GM12878 (cell line): ENCODE results near the gene ASIC1. TPM values are rescaled to one million over a fixed set of nuclear protein-coding genes. Genes with fewer than 3 reads are reported as not detected.

Experiments
- ATAC-seq: fragments of 200-7000 bp; cut with Tn5 transposase; 3 replicates; pipeline ENCODE4 v1.9.1; 2020; ENCODE audit warnings: mild to moderate bottlenecking, moderate library complexity
- BruUV-seq: library from RNA; stranded (reverse); fragments of 400-500 nt; replicated peaks from 2 replicates; lab custom pipeline; 2021; lab: Mats Ljungman, UMichigan
- CTCF ChIA-PET: fragments of 300-600 bp; sonication (Branson Sonifier 250); formaldehyde crosslinking; extraction: SDS; loops from one replicate; lab custom pipeline; 2021; ENCODE audit warnings: inconsistent platforms; lab: Yijun Ruan, JAX
- POLR2A ChIA-PET: fragments of 350-600 bp; formaldehyde crosslinking; extraction: SDS; loops from one replicate; lab custom pipeline; 2021; ENCODE audit warnings: inconsistent platforms; lab: Charles Lee
- RAD21 ChIA-PET: fragments of 300-600 bp; sonication (Branson Sonifier 250); formaldehyde crosslinking; loops from one replicate; lab custom pipeline; 2023; ENCODE audit warnings: antibody characterized with exemption; ENCODE audit not compliant: unreplicated experiment; lab: Charles Lee
- SMC1A ChIA-PET: fragments of 300-600 bp; sonication (Branson Sonifier 250); formaldehyde crosslinking; loops from one replicate; lab custom pipeline; 2023; ENCODE audit not compliant: unreplicated experiment, uncharacterized antibody; lab: Charles Lee
- DNase-seq: peaks from one replicate; pipeline ENCODE4 v3.0.0-alpha.2; 2011; ENCODE audit warnings: low read depth, low spot score
- FAIRE-seq: peaks from 3 replicates; lab custom pipeline; 2011; peaks lifted over from hg19 to GRCh38; lab: Jason Lieb, UNC
- H2AFZ ChIP-seq: 2 replicates; pipeline ENCODE4 v1.6.0; 2011; ENCODE audit warnings: low read depth, low read length, control low read depth; ENCODE audit not compliant: control insufficient read depth
- H3K27ac ChIP-seq: 2 replicates; pipeline ENCODE4 v1.5.1; 2011; ENCODE audit warnings: control low read depth; ENCODE audit not compliant: control insufficient read depth, insufficient read depth
- H3K27me3 ChIP-seq, 2 experiments: replicated peaks in 1 of 2; 2 replicates each; pipeline versions ENCODE4 v1.6.0 to v1.6.1; 2011; ENCODE audit warnings: low read length in 1 of 2; ENCODE audit not compliant: control insufficient read depth in 2 of 2, insufficient read depth in 2 of 2
- H3K36me3 ChIP-seq, 2 experiments: 2 replicates each; pipeline ENCODE4 v1.5.1; 2011; ENCODE audit warnings: low read length in 1 of 2; ENCODE audit not compliant: control insufficient read depth in 2 of 2, insufficient read depth in 2 of 2
- H3K4me1 ChIP-seq: 2 replicates; pipeline ENCODE4 v1.6.1; 2011; ENCODE audit warnings: mild to moderate bottlenecking, low read length, moderate library complexity, mixed read lengths; ENCODE audit not compliant: control insufficient read depth, insufficient read depth
- H3K4me2 ChIP-seq: 2 replicates; pipeline ENCODE4 v1.6.0; 2011; ENCODE audit warnings: control low read depth; ENCODE audit not compliant: control insufficient read depth, insufficient read depth
- H3K4me3 ChIP-seq: fragments of 200-600 bp; sonication (generic); 2 replicates; pipeline ENCODE4 v1.5.1; 2016
- H3K79me2 ChIP-seq: 2 replicates; pipeline ENCODE4 v1.6.0; 2011; ENCODE audit warnings: low read length; ENCODE audit not compliant: control insufficient read depth, insufficient read depth
- H3K9ac ChIP-seq: 2 replicates; pipeline ENCODE4 v1.8.0; 2011; ENCODE audit warnings: low read length, control low read depth, mixed read lengths; ENCODE audit not compliant: control insufficient read depth, insufficient read depth
- H3K9me3 ChIP-seq: replicated peaks from 3 replicates; pipeline ENCODE4 v1.5.1; 2011; ENCODE audit warnings: mild to moderate bottlenecking, low read length; ENCODE audit not compliant: control insufficient read depth, insufficient read depth
- H4K20me1 ChIP-seq: 2 replicates; pipeline ENCODE4 v1.6.0; 2011; ENCODE audit not compliant: control insufficient read depth, insufficient read depth
- HCFC1 ChIP-seq: fragments of 150-350 bp; IDR thresholded peaks from 2 replicates; pipeline ENCODE4 v1.6.1; 2014; ENCODE audit warnings: low read length
- NFIC ChIP-seq: IDR thresholded peaks from 2 replicates; pipeline ENCODE4 v1.6.1; 2012; ENCODE audit warnings: low read depth, mild to moderate bottlenecking, inconsistent platforms, low read length, moderate library complexity
- NR2C1 ChIP-seq: fragments of 450-650 bp; IDR thresholded peaks from 2 replicates; pipeline ENCODE4 v1.6.1; 2017; ENCODE audit warnings: antibody characterized with exemption, mild to moderate bottlenecking, moderate library complexity
- POLR2A ChIP-seq: IDR thresholded peaks from 2 replicates; pipeline ENCODE4 v1.6.1; 2011; ENCODE audit warnings: low read depth, mild to moderate bottlenecking, low read length
- SMC3 ChIP-seq: IDR thresholded peaks from 2 replicates; pipeline ENCODE4 v1.6.1; 2011; ENCODE audit warnings: low read length, improper control_type of control experiment, borderline replicate concordance
- ZBED1 ChIP-seq: IDR thresholded peaks from 2 replicates; pipeline ENCODE4 v1.6.1; 2016; ENCODE audit warnings: borderline replicate concordance
- ZNF217 ChIP-seq: fragments of 450-650 bp; IDR thresholded peaks from 2 replicates; pipeline ENCODE4 v1.6.1; 2017; ENCODE audit warnings: antibody characterized with exemption, mild to moderate bottlenecking
- ZNF24 ChIP-seq: fragments of 450-650 bp; IDR thresholded peaks from 2 replicates; pipeline ENCODE4 v1.6.1; 2017; ENCODE audit warnings: antibody characterized with exemption, mild to moderate bottlenecking
- WGBS: methylation state at CpG from one replicate; pipeline ENCODE4 v1.1.6; 2016; ENCODE audit warnings: low lambda C conversion rate; ENCODE audit not compliant: insufficient replicate concordance, insufficient coverage; ENCODE audit errors: missing lambda C conversion rate; 5-methylcytosine and 5-hydroxymethylcytosine counted together
- in situ Hi-C: fragments of 300-500 bp; cut with MboI; formaldehyde crosslinking; loops from 9 replicates; pipeline ENCODE4 v1.14.3; 2018; ENCODE audit warnings: mixed read lengths
- intact Hi-C: fragments of 100-400 bp; cut with micrococcal nuclease; formaldehyde crosslinking; loops from one replicate; pipeline ENCODE4 v1.14.2; 2022; ENCODE audit not compliant: unreplicated experiment
- polyA plus RNA-seq, 11 experiments: library from polyadenylated mRNA; depleted of rRNA in 4 of 11; unstranded in 6 of 11; stranded (reverse) in 5 of 11; fragments of >200 nt; fragmentation: Nextera tagmentation in 4 of 11; fragmentation: Illumina TruSeq in 1 of 11; extraction: Ambion mirVana in 4 of 11; extraction: Trizol in 1 of 11; gene quantifications; 1 replicate in 1 of 11; 2 replicates in 10 of 11; pipeline versions ENCODE4 v1.2.1 to v1.2.3, GENCODE V29; 2011 to 2016; ENCODE audit warnings: inconsistent platforms in 2 of 11, missing spikeins in 2 of 11, low read depth in 1 of 11
- total RNA-seq, 4 experiments: library from RNA; depleted of rRNA in 3 of 4; stranded (reverse); fragments of >200 nt in 3 of 4; fragmentation: Illumina TruSeq in 1 of 4; extraction: Trizol in 1 of 4; gene quantifications; 2 replicates each; pipeline versions ENCODE4 v1.2.1 to v1.2.3, GENCODE V29; 2013 to 2021
- TF ChIP-seq, protein P1 (sequence below): IDR thresholded peaks from 2 replicates; pipeline ENCODE4 v1.6.1; 2011; ENCODE audit warnings: borderline replicate concordance, low read depth, mild to moderate bottlenecking, moderate library complexity, low read length; ENCODE audit not compliant: insufficient read depth, poor library complexity, severe bottlenecking

Gene ASIC1
- total and polyA plus RNA-seq, 10 of the 15 experiments (the other 5 are each of a cell fraction or from before 2014, with no cell fraction given): 0.02 to 0.28 (median 0.21) TPM; not detected in 4

DNA sequence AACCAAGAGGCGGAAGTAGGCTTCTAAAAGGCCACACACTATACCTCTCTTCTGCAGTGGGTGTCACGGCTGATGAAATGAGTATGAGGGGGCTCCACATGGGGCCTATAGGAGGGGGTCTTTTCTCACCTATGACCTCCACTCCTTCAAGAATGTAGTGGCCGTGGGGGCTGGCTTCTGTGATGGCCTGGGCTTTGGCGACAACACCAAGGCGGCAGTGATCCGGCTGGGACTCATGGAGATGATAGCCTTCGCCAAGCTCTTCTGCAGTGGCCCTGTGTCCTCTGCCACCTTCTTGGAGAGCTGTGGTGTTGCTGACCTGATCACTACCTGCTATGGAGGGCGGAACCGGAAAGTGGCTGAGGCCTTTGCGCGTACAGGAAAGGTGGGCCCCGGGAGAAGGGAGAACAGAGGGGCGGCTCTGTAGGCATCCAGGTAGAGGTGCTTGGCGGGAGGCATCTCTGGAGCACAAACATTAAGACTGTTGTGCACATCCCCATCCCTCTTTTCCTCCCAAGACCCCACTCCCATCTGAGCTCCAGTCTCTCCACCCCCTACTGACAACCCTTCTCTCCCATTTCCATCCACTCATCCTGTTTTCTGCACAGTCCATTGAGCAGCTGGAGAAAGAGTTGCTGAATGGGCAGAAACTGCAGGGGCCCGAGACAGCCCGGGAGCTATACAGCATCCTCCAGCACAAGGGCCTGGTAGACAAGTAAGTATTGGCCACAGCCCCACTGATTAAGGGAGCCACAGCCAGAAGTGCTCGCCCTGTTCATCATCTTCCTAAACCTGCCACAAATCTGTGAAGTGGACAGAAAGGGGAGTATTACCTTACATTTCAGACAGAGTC is 50.2 kb downstream of the ASIC1 start:
- Histone ChIP-seq H3K79me2 (peaks cover 7% of the 10 kb centered on the region), H3K27me3 (no peaks in the 10 kb centered on the region), H3K4me2 (no peak overlapping the region), H2AFZ (no peak overlapping the region), H3K4me1 (peaks cover 18% of the 10 kb centered on the region), H4K20me1 (no peaks in the 10 kb centered on the region), H3K36me3 (no peaks in the 10 kb centered on the region), H3K4me3 (no peak overlapping the region), H3K9me3 (no peaks in the 10 kb centered on the region), H3K27ac (no peak overlapping the region), H3K9ac (no peak overlapping the region)
- POLR2A ChIA-PET: no interaction called here
- BruUV-seq: no TSS peak
- SMC1A ChIA-PET: interaction anchor here (0.5 to 1.8 kb wide), 4 partner anchors 18 to 512 kb away, joined by 3 to 9 read pairs (median 4); partner anchors contain the start of gene LARP4
- FAIRE-seq: no peak
- intact Hi-C loops: no loop called here
- WGBS: 90% methylated on average over 17 of the region's 17 CpGs
- no peak for TF ChIP-seq ZBED1
- TF ChIP-seq ZNF24: no peak
- no peak for TF ChIP-seq NFIC
- ATAC-seq: no peak
- in situ Hi-C loops: no loop called here
- RAD21 ChIA-PET: interaction anchor here (1.5 kb wide), 1 partner anchor 207 kb away, joined by 3 read pairs; no protein-coding TSS in a partner anchor
- CTCF ChIA-PET: interaction anchor here (0.8 to 13.0 kb wide), 6 partner anchors 11 to 61 kb away, joined by 3 to 257 read pairs (median 6); partner anchors contain the start of genes CERS5 and SMARCD1
- DNase-seq: no peak

DNA sequence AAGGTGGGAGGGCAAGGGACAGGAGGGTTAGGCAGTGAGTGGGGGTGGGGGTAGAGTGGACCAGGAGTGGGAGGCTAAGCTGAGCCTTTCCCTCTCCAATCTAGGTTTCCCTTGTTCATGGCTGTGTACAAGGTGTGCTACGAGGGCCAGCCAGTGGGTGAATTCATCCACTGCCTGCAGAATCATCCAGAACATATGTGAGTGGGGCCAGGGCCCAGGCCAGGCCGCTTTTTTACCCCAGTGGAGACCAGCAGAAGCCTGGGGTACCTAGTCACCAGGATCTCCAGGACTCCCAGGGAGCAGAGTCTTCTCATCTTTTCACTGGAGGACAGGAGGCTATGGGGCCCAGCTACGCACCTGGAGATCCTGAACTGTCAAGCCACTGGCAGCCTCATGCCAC is 51.9 kb downstream of the ASIC1 start:
- CTCF ChIA-PET: interaction anchor here (0.6 to 13.0 kb wide), 17 partner anchors 12 to 306 kb away, joined by 3 to 257 read pairs (median 19); partner anchors contain the start of genes CERS5, RACGAP1 and SMARCD1

More for the DNA sequence above, 51.9 kb downstream of the ASIC1 start:
- Histone ChIP-seq H3K4me2 (no peak overlapping the region; the same call in 1 of the 2 replicates), H3K9ac (no peak overlapping the region), H4K20me1 (no peaks in the 10 kb centered on the region), H3K27ac (no peak overlapping the region), H3K79me2 (peaks cover 19% of the 10 kb centered on the region), H3K27me3 (no peaks in the 10 kb centered on the region), H3K9me3 (no peaks in the 10 kb centered on the region), H3K4me1 (peaks cover 20% of the 10 kb centered on the region), H3K4me3 (no peak overlapping the region), H2AFZ (no peak overlapping the region), H3K36me3 (no peaks in the 10 kb centered on the region; a peak in 1 of 4 replicates)
- BruUV-seq: no TSS peak
- ChIA-PET POLR2A (interaction anchor here (0.6 to 5.0 kb wide), 5 partner anchors 22 to 112 kb away, joined by 3 to 72 read pairs (median 23); partner anchors contain the start of genes CERS5 and SMARCD1), SMC1A (interaction anchor here (1.0 to 4.8 kb wide), 14 partner anchors 8 to 358 kb away, joined by 3 to 36 read pairs (median 9); partner anchors contain the start of gene CERS5), RAD21 (interaction anchor here (0.6 to 4.3 kb wide), 7 partner anchors 9 to 270 kb away, joined by 3 to 66 read pairs (median 5); partner anchors contain the start of gene SMARCD1)
- intact Hi-C loops: no loop called here
- no peak for FAIRE-seq
- in situ Hi-C loops: no loop called here
- no peak for TF ChIP-seq NR2C1
- no peak for TF ChIP-seq POLR2A
- no peak for TF ChIP-seq ZNF217
- TF ChIP-seq SMC3: no peak
- TF ChIP-seq, protein P1, sequence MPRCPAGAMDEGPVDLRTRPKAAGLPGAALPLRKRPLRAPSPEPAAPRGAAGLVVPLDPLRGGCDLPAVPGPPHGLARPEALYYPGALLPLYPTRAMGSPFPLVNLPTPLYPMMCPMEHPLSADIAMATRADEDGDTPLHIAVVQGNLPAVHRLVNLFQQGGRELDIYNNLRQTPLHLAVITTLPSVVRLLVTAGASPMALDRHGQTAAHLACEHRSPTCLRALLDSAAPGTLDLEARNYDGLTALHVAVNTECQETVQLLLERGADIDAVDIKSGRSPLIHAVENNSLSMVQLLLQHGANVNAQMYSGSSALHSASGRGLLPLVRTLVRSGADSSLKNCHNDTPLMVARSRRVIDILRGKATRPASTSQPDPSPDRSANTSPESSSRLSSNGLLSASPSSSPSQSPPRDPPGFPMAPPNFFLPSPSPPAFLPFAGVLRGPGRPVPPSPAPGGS: no peak
- no peak for TF ChIP-seq HCFC1
- no peak for ATAC-seq
- 80% methylated on average over 3 of the region's 3 CpGs for WGBS
- no peak for DNase-seq
